GM18861 (cell line): ENCODE results near the gene APOBEC3B.
"Not testable (repeated sequence)": the region's sequence is repeated elsewhere in the genome, so short reads cannot be mapped to it uniquely, and the experiment has no call there.

ENCODE experiments used
- ATAC-seq: cut with Tn5 transposase; IDR thresholded peaks from one replicate; pipeline ENCODE4 v1.9.1; 2021; ENCODE audit not compliant: unreplicated experiment

Gene APOBEC3B

GRCh38 chr22:38987171-38987895, 5.2 kb downstream of the APOBEC3B start:
- no peak for ATAC-seq

- ATAC-seq, result no peak
These were observed 7.3 kb downstream of the APOBEC3B start for GRCh38 chr22:38989466-38989865.

GRCh38 chr22:38992871-38993371, 10.8 kb downstream of the APOBEC3B start:
- not testable (repeated sequence) for ATAC-seq

- no peak for ATAC-seq
These were observed 14.0 kb downstream of the APOBEC3B start for GRCh38 chr22:38996105-38996504.

- ATAC-seq, result no peak
These were observed 15.4 kb downstream of the APOBEC3B start for GRCh38 chr22:38997518-38997917.

- ATAC-seq, result peak; percentile 70
These were observed 21.1 kb downstream of the APOBEC3B start for GRCh38 chr22:39003165-39003638.

GRCh38 chr22:39007177-39007576, 25.0 kb downstream of the APOBEC3B start:
- ATAC-seq, result no peak

- ATAC-seq, result not testable (repeated sequence)
These were observed 26.2 kb downstream of the APOBEC3B start for GRCh38 chr22:39008271-39008850.

- no peak for ATAC-seq
These were observed 28.8 kb downstream of the APOBEC3B start for GRCh38 chr22:39010946-39011345.

- no peak for ATAC-seq
These were observed 30.7 kb downstream of the APOBEC3B start for GRCh38 chr22:39012533-39013511.

- ATAC-seq, result not testable (repeated sequence)
These were observed 31.4 kb downstream of the APOBEC3B start for GRCh38 chr22:39013561-39013941.

- peak; percentile 70 for ATAC-seq
These were observed 32.0 kb downstream of the APOBEC3B start, which contains the start of gene APOBEC3C for GRCh38 chr22:39013942-39014722. Gene APOBEC3C (plus strand): TSS chr22:39014257. CDS start chr22:39014363, 106 bp downstream.

- not testable (repeated sequence) for ATAC-seq
These were observed 32.6 kb downstream of the APOBEC3B start for GRCh38 chr22:39014723-39015121.

GRCh38 chr22:39016592-39016991, 34.4 kb downstream of the APOBEC3B start:
- ATAC-seq, result no peak

GRCh38 chr22:39017596-39018365, 35.6 kb downstream of the APOBEC3B start:
- ATAC-seq, result no peak

GRCh38 chr22:39020021-39020651, 38.0 kb downstream of the APOBEC3B start:
- ATAC-seq, result not testable (repeated sequence)

GRCh38 chr22:39021552-39022250, 39.6 kb downstream of the APOBEC3B start:
- no peak for ATAC-seq

GRCh38 chr22:39024519-39025308, 42.6 kb downstream of the APOBEC3B start:
- no peak for ATAC-seq
